IMR-90 (cell line): Measurements from ENCODE around the gene DNM3. TPM values are rescaled to one million over a fixed set of nuclear protein-coding genes. Genes with fewer than 3 reads are reported as not detected.

ENCODE experiments used
- ATAC-seq: fragments of 200-7000 bp; cut with Tn5 transposase; 2 replicates; pipeline ENCODE4 v1.9.1; 2020; ENCODE audit warnings: low read depth, mild to moderate bottlenecking, moderate library complexity
- BruUV-seq: library from RNA; stranded (reverse); fragments of 400-500 nt; replicated peaks from 2 replicates; lab custom pipeline; 2021; lab: Mats Ljungman, UMichigan
- CTCF ChIA-PET: fragments of 300-600 bp; formaldehyde crosslinking; extraction: SDS; loops from one replicate; lab custom pipeline; 2021; ENCODE audit warnings: antibody characterized with exemption; lab: Yijun Ruan, JAX
- POLR2A ChIA-PET: fragments of 300-600 bp; sonication (Branson Sonifier 250); formaldehyde crosslinking; loops from one replicate; lab custom pipeline; 2022; ENCODE audit warnings: antibody characterized with exemption; ENCODE audit not compliant: unreplicated experiment; lab: Charles Lee
- DNase-seq: peaks from one replicate; pipeline ENCODE4 v3.0.0; 2013
- H2AFZ ChIP-seq: replicated peaks from 2 replicates; pipeline ENCODE3; 2013; ENCODE audit warnings: low read length, mild to moderate bottlenecking; ENCODE audit not compliant: poor library complexity
- H2AK5ac ChIP-seq: 2 replicates; pipeline ENCODE4 v1.6.1; 2013; ENCODE audit warnings: low read depth, low read length, inconsistent platforms
- H2AK9ac ChIP-seq: replicated peaks from 2 replicates; pipeline ENCODE3; 2013; ENCODE audit warnings: mild to moderate bottlenecking, low read depth, low read length, moderate library complexity; ENCODE audit not compliant: poor library complexity
- H2BK120ac ChIP-seq: 2 replicates; pipeline ENCODE4 v1.6.1; 2013; ENCODE audit warnings: low read depth, low read length, inconsistent platforms
- H2BK15ac ChIP-seq: 3 replicates; pipeline ENCODE4 v1.6.1; 2013; ENCODE audit warnings: low read depth, low read length, inconsistent platforms
- H2BK20ac ChIP-seq: 2 replicates; pipeline ENCODE4 v1.6.1; 2013; ENCODE audit warnings: low read depth, mild to moderate bottlenecking, inconsistent platforms, low read length, moderate library complexity
- H2BK5ac ChIP-seq: 2 replicates; pipeline ENCODE4 v1.6.1; 2013; ENCODE audit warnings: mild to moderate bottlenecking, low read depth, low read length, inconsistent platforms; ENCODE audit not compliant: poor library complexity, severe bottlenecking
- H3K14ac ChIP-seq: replicated peaks from 2 replicates; pipeline ENCODE4 v1.6.1; 2013; ENCODE audit warnings: low read depth, low read length, inconsistent platforms
- H3K18ac ChIP-seq: 2 replicates; pipeline ENCODE4 v1.6.1; 2013; ENCODE audit warnings: low read depth, low read length, control low read depth
- H3K23ac ChIP-seq: 2 replicates; pipeline ENCODE4 v1.6.1; 2013; ENCODE audit warnings: low read depth, low read length, inconsistent platforms
- H3K27ac ChIP-seq: 2 replicates; pipeline ENCODE4 v1.5.1; 2013; ENCODE audit warnings: mild to moderate bottlenecking, control low read depth, low read length; ENCODE audit not compliant: insufficient read depth
- H3K27me3 ChIP-seq: 2 replicates; pipeline ENCODE4 v1.6.1; 2013; ENCODE audit warnings: low read length; ENCODE audit not compliant: control insufficient read depth, insufficient read depth
- H3K36me3 ChIP-seq: 2 replicates; pipeline ENCODE4 v1.6.1; 2013; ENCODE audit warnings: low read length, mixed read lengths; ENCODE audit not compliant: control insufficient read depth, insufficient read depth
- H3K4ac ChIP-seq: 2 replicates; pipeline ENCODE4 v1.6.1; 2013; ENCODE audit warnings: low read depth, low read length, inconsistent platforms
- H3K4me1 ChIP-seq: 2 replicates; pipeline ENCODE4 v1.6.1; 2013; ENCODE audit warnings: low read length, mixed read lengths; ENCODE audit not compliant: control insufficient read depth, insufficient read depth
- H3K4me2 ChIP-seq: 2 replicates; pipeline ENCODE4 v1.6.1; 2013; ENCODE audit warnings: low read depth, mild to moderate bottlenecking, control low read depth, low read length, moderate library complexity
- H3K4me3 ChIP-seq: 2 replicates; pipeline ENCODE4 v1.5.1; 2013; ENCODE audit warnings: low read depth, mild to moderate bottlenecking, control low read depth, low read length, moderate library complexity; ENCODE audit not compliant: insufficient read depth
- H3K56ac ChIP-seq: 2 replicates; pipeline ENCODE4 v1.6.1; 2013; ENCODE audit warnings: low read length, inconsistent platforms; ENCODE audit not compliant: insufficient read depth; ENCODE audit errors: extremely low read depth
- H3K79me1 ChIP-seq, 2 experiments: 2 replicates each; pipeline ENCODE4 v1.6.1; 2013; ENCODE audit warnings: low read length in 2 of 2, inconsistent platforms in 1 of 2, low read depth in 1 of 2
- H3K9ac ChIP-seq: 2 replicates; pipeline ENCODE4 v1.6.1; 2013; ENCODE audit warnings: low read depth, low read length, control low read depth
- H3K9me1 ChIP-seq: 2 replicates; pipeline ENCODE4 v1.6.1; 2013; ENCODE audit warnings: low read length, inconsistent platforms; ENCODE audit not compliant: insufficient read depth
- H3K9me3 ChIP-seq: 2 replicates; pipeline ENCODE4 v1.6.1; 2013; ENCODE audit warnings: low read length; ENCODE audit not compliant: control insufficient read depth, insufficient read depth
- H4K20me1 ChIP-seq: 2 replicates; pipeline ENCODE4 v1.6.1; 2013; ENCODE audit warnings: low read length, inconsistent platforms; ENCODE audit not compliant: insufficient read depth
- H4K5ac ChIP-seq: 2 replicates; pipeline ENCODE4 v1.6.1; 2013; ENCODE audit warnings: mild to moderate bottlenecking, low read depth, low read length, control low read depth
- H4K8ac ChIP-seq, 2 experiments: 2 replicates each; pipeline ENCODE4 v1.6.1; 2013; ENCODE audit warnings: low read depth in 2 of 2, low read length in 2 of 2, control low read depth in 1 of 2, inconsistent platforms in 1 of 2
- H4K91ac ChIP-seq: 2 replicates; pipeline ENCODE4 v1.6.1; 2013; ENCODE audit warnings: low read depth, low read length, inconsistent platforms; ENCODE audit not compliant: insufficient read depth
- BHLHE40 ChIP-seq: fragments of 150-350 bp; IDR thresholded peaks from 2 replicates; pipeline ENCODE4 v1.6.1; 2016; ENCODE audit warnings: mild to moderate bottlenecking, low read depth, low read length
- CEBPB ChIP-seq: IDR thresholded peaks from 2 replicates; pipeline ENCODE4 v1.6.1; 2012; ENCODE audit warnings: low read depth, low read length, improper control_type of control experiment
- CHD1 ChIP-seq: IDR thresholded peaks from 2 replicates; pipeline ENCODE4 v1.6.1; 2012; ENCODE audit warnings: low read depth, low read length, improper control_type of control experiment
- FOS ChIP-seq: fragments of 150-350 bp; IDR thresholded peaks from 2 replicates; pipeline ENCODE4 v1.6.1; 2016; ENCODE audit warnings: low read depth, low read length
- MAFK ChIP-seq: IDR thresholded peaks from 2 replicates; pipeline ENCODE4 v1.6.1; 2012; ENCODE audit warnings: low read depth, low read length, improper control_type of control experiment
- MAZ ChIP-seq: IDR thresholded peaks from 2 replicates; pipeline ENCODE4 v1.6.1; 2012; ENCODE audit warnings: low read depth, mild to moderate bottlenecking, low read length, improper control_type of control experiment, moderate library complexity, borderline replicate concordance
- MXI1 ChIP-seq: IDR thresholded peaks from 2 replicates; pipeline ENCODE4 v1.6.1; 2012; ENCODE audit warnings: low read depth, mild to moderate bottlenecking, low read length, moderate library complexity, borderline replicate concordance
- NFE2L2 ChIP-seq: fragments of 150-350 bp; IDR thresholded peaks from 2 replicates; pipeline ENCODE4 v1.6.1; 2016; ENCODE audit warnings: low read depth, mild to moderate bottlenecking, low read length
- POLR2A ChIP-seq: IDR thresholded peaks from 2 replicates; pipeline ENCODE4 v1.6.1; 2012; ENCODE audit warnings: mild to moderate bottlenecking, low read depth, low read length
- RAD21 ChIP-seq: IDR thresholded peaks from 2 replicates; pipeline ENCODE4 v1.6.1; 2012; ENCODE audit warnings: low read length, improper control_type of control experiment
- RCOR1 ChIP-seq: IDR thresholded peaks from 2 replicates; pipeline ENCODE4 v1.6.1; 2012; ENCODE audit warnings: mild to moderate bottlenecking, low read length, improper control_type of control experiment; ENCODE audit not compliant: insufficient replicate concordance
- RFX5 ChIP-seq: IDR thresholded peaks from 2 replicates; pipeline ENCODE4 v1.8.0; 2012; ENCODE audit warnings: low read depth, mild to moderate bottlenecking, low read length, moderate library complexity
- SMC3 ChIP-seq: fragments of 150-350 bp; IDR thresholded peaks from 2 replicates; pipeline ENCODE4 v1.6.1; 2016; ENCODE audit warnings: low read depth, mild to moderate bottlenecking, antibody characterized with exemption, low read length, moderate library complexity
- USF2 ChIP-seq: fragments of 150-350 bp; IDR thresholded peaks from 2 replicates; pipeline ENCODE4 v1.6.1; 2017; ENCODE audit warnings: mild to moderate bottlenecking, antibody characterized with exemption, low read length, low read depth
- WGBS, 2 experiments: methylation state at CpG; one replicate each; pipeline versions ENCODE4 v1.1.5 to v1.1.7; 2013; ENCODE audit warnings: missing lambda C conversion rate in 2 of 2; ENCODE audit not compliant: insufficient read length in 1 of 2; ENCODE audit errors: extremely low coverage in 2 of 2; 5-methylcytosine and 5-hydroxymethylcytosine counted together
- dilution Hi-C: fragments of 300-500 bp; cut with HindIII; formaldehyde crosslinking; loops from one replicate; pipeline ENCODE4 v1.14.3; 2018; ENCODE audit warnings: low sequenced_read_pairs; ENCODE audit not compliant: unreplicated experiment
- in situ Hi-C: fragments of 300-500 bp; cut with MboI; formaldehyde crosslinking; loops from 3 replicates; pipeline ENCODE4 v1.14.3; 2019; ENCODE audit warnings: low sequenced_read_pairs, inconsistent platforms, mixed read lengths
- intact Hi-C: fragments of 100-400 bp; cut with micrococcal nuclease; formaldehyde crosslinking; loops from 2 replicates; pipeline ENCODE4 v1.10.0; 2022
- polyA plus RNA-seq, 3 experiments: library from polyadenylated mRNA; depleted of rRNA; stranded (reverse); fragments of >200 nt; gene quantifications; 2 replicates each; pipeline ENCODE4 v1.2.3, GENCODE V29; 2012; ENCODE audit warnings: low replicate concordance in 1 of 3
- total RNA-seq: library from RNA; depleted of rRNA; stranded (reverse); fragments of >200 nt; gene quantifications from 2 replicates; pipeline ENCODE4 v1.2.3, GENCODE V29; 2012
- TF ChIP-seq, protein P1 (sequence below): conservative IDR thresholded peaks from 2 replicates; pipeline ENCODE4 v1.5.1; 2012; ENCODE audit warnings: mild to moderate bottlenecking, low read depth, low read length, improper control_type of control experiment
- TF ChIP-seq, protein P2 (sequence below): fragments of 150-350 bp; IDR thresholded peaks from 2 replicates; pipeline ENCODE4 v1.6.1; 2016; ENCODE audit warnings: low read depth, mild to moderate bottlenecking, low read length, moderate library complexity, borderline replicate concordance

Gene DNM3
- total and polyA plus RNA-seq, 2 of the 4 experiments (the other 2 are of a cell fraction) = 0.36 TPM

DNA sequence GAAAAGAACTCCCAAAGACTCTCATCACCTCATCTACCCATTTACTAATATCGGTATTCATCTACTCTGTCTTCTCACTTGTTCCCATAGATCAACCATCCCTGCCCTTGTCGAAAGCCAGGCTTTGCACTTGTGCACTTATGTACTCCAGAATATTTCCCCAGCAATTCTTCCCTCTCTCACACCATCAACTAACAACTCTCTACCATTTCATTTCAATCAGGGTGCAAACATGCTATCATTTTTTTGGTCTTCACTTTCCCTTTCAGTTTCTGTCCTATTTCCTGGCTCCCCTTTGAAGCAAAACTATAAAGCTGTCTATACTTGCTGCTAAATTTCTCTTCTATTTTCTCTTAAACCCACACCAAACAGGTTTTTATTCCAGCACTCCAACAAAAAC, 585.9 kb downstream of the DNM3 start:
- Histone ChIP-seq H3K56ac (no peak overlapping the region), H3K4me1 (no peaks in the 10 kb centered on the region), H3K18ac (no peak overlapping the region), H2BK120ac (no peak overlapping the region), H3K27ac (no peak overlapping the region), H4K20me1 (peaks cover 4% of the 10 kb centered on the region; the same call in 1 of the 2 replicates), H4K5ac (no peak overlapping the region), H4K8ac (no peak overlapping the region), H3K9me1 (0 out of 2 replicates have a peak, but pooled peaks cover 3% of the 10 kb centered on the region), H3K4me2 (no peak overlapping the region), H2AFZ (no peak overlapping the region), H2AK9ac (no peak overlapping the region), H2BK20ac (no peak overlapping the region), H4K91ac (no peak overlapping the region), H3K79me1 (peaks cover 0 to 17% of the 10 kb centered on the region in 2 experiments; a peak in 3 of 4 replicates), H3K9me3 (no peaks in the 10 kb centered on the region), H3K4me3 (no peak overlapping the region), H3K14ac (no peak overlapping the region), H3K9ac (no peak overlapping the region), H2BK5ac (no peak overlapping the region), H3K4ac (no peak overlapping the region), H3K36me3 (no peaks in the 10 kb centered on the region), H3K27me3 (no peaks in the 10 kb centered on the region), H2BK15ac (no peak overlapping the region), H2AK5ac (no peak overlapping the region), H3K23ac (no peak overlapping the region)
- BruUV-seq = no TSS peak
- ATAC-seq (no peak), DNase-seq (no peak)
- dilution Hi-C loops (no loop called here), intact Hi-C loops (no loop called here), in situ Hi-C loops (loop anchor here (10.0 kb wide), 1 partner anchor 422 kb away; no protein-coding TSS in a partner anchor)
- POLR2A ChIA-PET = no interaction called here
- 95% methylated on average over 2 of the region's 2 CpGs; no CpG with 5 or more reads in 1 of the 2 experiments for WGBS, 2 experiments
- TF ChIP-seq MXI1 (no peak), SMC3 (no peak), POLR2A (no peak), RCOR1 (no peak), RAD21 (no peak), CHD1 (no peak), MAZ (no peak), BHLHE40 (no peak), USF2 (no peak), NFE2L2 (no peak), MAFK (no peak), FOS (no peak), RFX5 (no peak), CEBPB (no peak)
- TF ChIP-seq, protein P1, sequence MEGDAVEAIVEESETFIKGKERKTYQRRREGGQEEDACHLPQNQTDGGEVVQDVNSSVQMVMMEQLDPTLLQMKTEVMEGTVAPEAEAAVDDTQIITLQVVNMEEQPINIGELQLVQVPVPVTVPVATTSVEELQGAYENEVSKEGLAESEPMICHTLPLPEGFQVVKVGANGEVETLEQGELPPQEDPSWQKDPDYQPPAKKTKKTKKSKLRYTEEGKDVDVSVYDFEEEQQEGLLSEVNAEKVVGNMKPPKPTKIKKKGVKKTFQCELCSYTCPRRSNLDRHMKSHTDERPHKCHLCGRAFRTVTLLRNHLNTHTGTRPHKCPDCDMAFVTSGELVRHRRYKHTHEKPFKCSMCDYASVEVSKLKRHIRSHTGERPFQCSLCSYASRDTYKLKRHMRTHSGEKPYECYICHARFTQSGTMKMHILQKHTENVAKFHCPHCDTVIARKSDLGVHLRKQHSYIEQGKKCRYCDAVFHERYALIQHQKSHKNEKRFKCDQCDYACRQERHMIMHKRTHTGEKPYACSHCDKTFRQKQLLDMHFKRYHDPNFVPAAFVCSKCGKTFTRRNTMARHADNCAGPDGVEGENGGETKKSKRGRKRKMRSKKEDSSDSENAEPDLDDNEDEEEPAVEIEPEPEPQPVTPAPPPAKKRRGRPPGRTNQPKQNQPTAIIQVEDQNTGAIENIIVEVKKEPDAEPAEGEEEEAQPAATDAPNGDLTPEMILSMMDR = no peak
- TF ChIP-seq, protein P2, sequence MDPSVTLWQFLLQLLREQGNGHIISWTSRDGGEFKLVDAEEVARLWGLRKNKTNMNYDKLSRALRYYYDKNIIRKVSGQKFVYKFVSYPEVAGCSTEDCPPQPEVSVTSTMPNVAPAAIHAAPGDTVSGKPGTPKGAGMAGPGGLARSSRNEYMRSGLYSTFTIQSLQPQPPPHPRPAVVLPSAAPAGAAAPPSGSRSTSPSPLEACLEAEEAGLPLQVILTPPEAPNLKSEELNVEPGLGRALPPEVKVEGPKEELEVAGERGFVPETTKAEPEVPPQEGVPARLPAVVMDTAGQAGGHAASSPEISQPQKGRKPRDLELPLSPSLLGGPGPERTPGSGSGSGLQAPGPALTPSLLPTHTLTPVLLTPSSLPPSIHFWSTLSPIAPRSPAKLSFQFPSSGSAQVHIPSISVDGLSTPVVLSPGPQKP = no peak
- CTCF ChIA-PET = no interaction called here
